Neural progenitor cell (in vitro differentiated cells): ENCODE measurements around the gene NAAA.

ENCODE experiments used
- EZH2 ChIP-seq: fragments of 200-600 bp; sonication (generic); IDR thresholded peaks from 2 replicates; pipeline ENCODE4 v1.6.1; 2017; ENCODE audit warnings: antibody characterized with exemption, mild to moderate bottlenecking, moderate library complexity
- EZH2phosphoT487 ChIP-seq: fragments of 200-600 bp; sonication (generic); IDR thresholded peaks from 2 replicates; pipeline ENCODE4 v1.6.1; 2017; ENCODE audit warnings: antibody characterized with exemption
- TF ChIP-seq, protein P1 (sequence below): fragments of 200-600 bp; sonication (generic); IDR thresholded peaks from 2 replicates; pipeline ENCODE4 v1.5.1; 2017; ENCODE audit warnings: antibody characterized with exemption, mild to moderate bottlenecking

DNA sequence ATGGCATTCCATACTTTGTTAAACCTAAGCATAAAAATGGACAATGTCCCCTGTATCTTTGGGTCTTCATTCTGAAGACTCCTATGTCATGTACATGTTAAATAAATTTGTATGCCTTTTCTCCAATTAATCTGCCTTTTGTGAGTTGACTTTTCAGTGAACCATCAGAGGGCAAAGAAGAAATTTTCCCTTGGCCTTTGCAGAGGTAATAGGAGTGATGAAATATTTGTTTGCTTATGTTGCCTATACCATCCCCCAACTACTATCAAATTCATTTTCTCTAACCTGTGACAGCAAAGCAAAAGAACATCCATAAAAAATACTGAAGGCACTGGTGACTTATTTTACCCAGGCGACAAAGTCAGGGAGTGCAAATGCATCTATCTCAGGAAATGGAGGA lies 18.2 kb downstream of the NAAA start:
- TF ChIP-seq EZH2 = no peak
- TF ChIP-seq, protein P1, sequence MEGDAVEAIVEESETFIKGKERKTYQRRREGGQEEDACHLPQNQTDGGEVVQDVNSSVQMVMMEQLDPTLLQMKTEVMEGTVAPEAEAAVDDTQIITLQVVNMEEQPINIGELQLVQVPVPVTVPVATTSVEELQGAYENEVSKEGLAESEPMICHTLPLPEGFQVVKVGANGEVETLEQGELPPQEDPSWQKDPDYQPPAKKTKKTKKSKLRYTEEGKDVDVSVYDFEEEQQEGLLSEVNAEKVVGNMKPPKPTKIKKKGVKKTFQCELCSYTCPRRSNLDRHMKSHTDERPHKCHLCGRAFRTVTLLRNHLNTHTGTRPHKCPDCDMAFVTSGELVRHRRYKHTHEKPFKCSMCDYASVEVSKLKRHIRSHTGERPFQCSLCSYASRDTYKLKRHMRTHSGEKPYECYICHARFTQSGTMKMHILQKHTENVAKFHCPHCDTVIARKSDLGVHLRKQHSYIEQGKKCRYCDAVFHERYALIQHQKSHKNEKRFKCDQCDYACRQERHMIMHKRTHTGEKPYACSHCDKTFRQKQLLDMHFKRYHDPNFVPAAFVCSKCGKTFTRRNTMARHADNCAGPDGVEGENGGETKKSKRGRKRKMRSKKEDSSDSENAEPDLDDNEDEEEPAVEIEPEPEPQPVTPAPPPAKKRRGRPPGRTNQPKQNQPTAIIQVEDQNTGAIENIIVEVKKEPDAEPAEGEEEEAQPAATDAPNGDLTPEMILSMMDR = no peak
- TF ChIP-seq EZH2phosphoT487 = no peak
